Measurements from ENCODE around the gene C1QTNF2.

GRCh38 chr5:160325716-160326115, 44.7 kb downstream of the C1QTNF2 start:
- TF ChIP-seq, protein P1, sequence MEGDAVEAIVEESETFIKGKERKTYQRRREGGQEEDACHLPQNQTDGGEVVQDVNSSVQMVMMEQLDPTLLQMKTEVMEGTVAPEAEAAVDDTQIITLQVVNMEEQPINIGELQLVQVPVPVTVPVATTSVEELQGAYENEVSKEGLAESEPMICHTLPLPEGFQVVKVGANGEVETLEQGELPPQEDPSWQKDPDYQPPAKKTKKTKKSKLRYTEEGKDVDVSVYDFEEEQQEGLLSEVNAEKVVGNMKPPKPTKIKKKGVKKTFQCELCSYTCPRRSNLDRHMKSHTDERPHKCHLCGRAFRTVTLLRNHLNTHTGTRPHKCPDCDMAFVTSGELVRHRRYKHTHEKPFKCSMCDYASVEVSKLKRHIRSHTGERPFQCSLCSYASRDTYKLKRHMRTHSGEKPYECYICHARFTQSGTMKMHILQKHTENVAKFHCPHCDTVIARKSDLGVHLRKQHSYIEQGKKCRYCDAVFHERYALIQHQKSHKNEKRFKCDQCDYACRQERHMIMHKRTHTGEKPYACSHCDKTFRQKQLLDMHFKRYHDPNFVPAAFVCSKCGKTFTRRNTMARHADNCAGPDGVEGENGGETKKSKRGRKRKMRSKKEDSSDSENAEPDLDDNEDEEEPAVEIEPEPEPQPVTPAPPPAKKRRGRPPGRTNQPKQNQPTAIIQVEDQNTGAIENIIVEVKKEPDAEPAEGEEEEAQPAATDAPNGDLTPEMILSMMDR (IDR thresholded peaks at IDR 0.05) = no peak
- no peak for TF ChIP-seq POLR2A (IDR thresholded peaks at IDR 0.05)
